Lower leg skin (tissue), 3 donors: ENCODE measurements around the gene ADCK1.

Experiments used
- CTCF ChIP-seq, 3 donors: fragments of 450-650 bp; IDR thresholded peaks; one replicate each; pipeline ENCODE4 v1.5.1; 2016; ENCODE audit warnings: antibody characterized with exemption in 3 of 3, mild to moderate bottlenecking in 3 of 3, moderate library complexity in 2 of 3
- POLR2A ChIP-seq, 2 donors: fragments of 450-650 bp; IDR thresholded peaks; one replicate each; pipeline ENCODE4 v1.6.1; 2016 to 2017; ENCODE audit warnings: antibody characterized with exemption in 2 of 2, mild to moderate bottlenecking in 1 of 2, moderate library complexity in 1 of 2

- TF ChIP-seq CTCF (IDR thresholded peaks at IDR 0.05) (no peak), POLR2A (IDR thresholded peaks at IDR 0.05) (no peak)
Measured at GRCh38 chr14:77809011-77809410, 9.1 kb downstream of the ADCK1 start.
